ENCODE data around the gene IGLL5. TPM values are rescaled to one million over a fixed set of nuclear protein-coding genes. Genes with fewer than 3 reads are reported as not detected.
"Not testable (repeated sequence)": the region's sequence is repeated elsewhere in the genome, so short reads cannot be mapped to it uniquely, and the experiment has no call there.

The IGLL5 gene
- total and polyA plus RNA-seq, 5 donors: 0.65 to 0.97 TPM; not detected in 3

- ATAC-seq (no peak), DNase-seq (no peak)
- intact Hi-C loops (cut with DNase I): no loop called here
- H3K4me1 ChIP-seq (ENCODE audit: control insufficient read depth, insufficient read depth, low read length): no peaks in the 10 kb centered on the region
- H3K9me3 ChIP-seq (ENCODE audit: control insufficient read depth, low read length): no peaks in the 10 kb centered on the region
- H3K27ac ChIP-seq (ENCODE audit: low read length): no peak overlapping the region
- WGBS: 91% methylated on average over 4 of the region's 4 CpGs
- H3K4me3 ChIP-seq (ENCODE audit: low read length): no peak overlapping the region
- no peaks in the 10 kb centered on the region for H3K27me3 ChIP-seq (ENCODE audit: control insufficient read depth, insufficient read depth)
Observed at GRCh38 chr22:22917377-22917776, 29.8 kb downstream of the IGLL5 start.

- no peaks in the 10 kb centered on the region for H3K27me3 ChIP-seq (ENCODE audit: control insufficient read depth, insufficient read depth)
- DNase-seq (peak in 1 of 3 donors; percentile 38), ATAC-seq (no peak)
- no peaks in the 10 kb centered on the region for H3K4me1 ChIP-seq (ENCODE audit: control insufficient read depth, insufficient read depth, low read length)
- H3K4me3 ChIP-seq (ENCODE audit: low read length): no peak overlapping the region
- intact Hi-C loops (cut with DNase I): no loop called here
- H3K27ac ChIP-seq (ENCODE audit: low read length): no peak overlapping the region
- WGBS: 77% methylated on average over 7 of the region's 7 CpGs
- H3K9me3 ChIP-seq (ENCODE audit: control insufficient read depth, low read length): no peaks in the 10 kb centered on the region
Observed at GRCh38 chr22:22918297-22918965, 30.8 kb downstream of the IGLL5 start.

DNA sequence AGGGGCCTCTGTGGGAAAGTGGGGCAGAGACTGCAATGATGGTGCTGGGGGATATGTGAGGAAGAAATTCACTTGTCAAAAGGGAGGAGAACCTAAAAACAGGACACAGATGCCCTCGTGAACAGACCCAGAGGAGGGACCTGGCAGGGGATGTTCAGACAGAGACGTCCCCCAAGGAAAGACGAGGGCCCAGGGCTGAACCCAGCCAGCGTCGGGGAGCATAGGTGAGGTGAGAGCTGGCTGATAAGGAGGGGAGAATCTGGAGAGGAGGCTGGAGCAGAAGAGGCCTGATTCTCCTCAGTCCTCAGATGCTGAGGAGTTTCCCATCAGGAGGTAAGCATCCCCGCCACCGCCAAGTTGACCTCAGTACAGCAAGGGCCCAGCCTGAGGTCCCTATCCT is 31.4 kb downstream of the IGLL5 start:
- ATAC-seq: no peak

GRCh38 chr22:22920104-22920654 is 32.6 kb downstream of the IGLL5 start:
- no peak for ATAC-seq
- DNase-seq: peak in 1 of 3 donors; percentile 17

More for the DNA sequence above, 31.4 kb downstream of the IGLL5 start:
- Histone ChIP-seq H3K9me3 (ENCODE audit: control insufficient read depth, low read length) (no peaks in the 10 kb centered on the region), H3K27ac (ENCODE audit: low read length) (no peak overlapping the region), H3K4me3 (ENCODE audit: low read length) (no peak overlapping the region), H3K27me3 (ENCODE audit: control insufficient read depth, insufficient read depth) (no peaks in the 10 kb centered on the region), H3K4me1 (ENCODE audit: control insufficient read depth, insufficient read depth, low read length) (no peaks in the 10 kb centered on the region)
- peak in 1 of 3 donors; percentile 9 for DNase-seq
- WGBS: 85% methylated on average over 7 of the region's 7 CpGs
- intact Hi-C loops (cut with DNase I): no loop called here

GRCh38 chr22:22920910-22921550 is 33.4 kb downstream of the IGLL5 start:
- no peak for ATAC-seq
- peak in 1 of 3 donors; percentile 24 for DNase-seq
- intact Hi-C loops (cut with DNase I): no loop called here
- Histone ChIP-seq H3K9me3 (ENCODE audit: control insufficient read depth, low read length) (no peaks in the 10 kb centered on the region), H3K27me3 (ENCODE audit: control insufficient read depth, insufficient read depth) (no peaks in the 10 kb centered on the region), H3K4me3 (ENCODE audit: low read length) (no peak overlapping the region), H3K27ac (ENCODE audit: low read length) (no peak overlapping the region), H3K4me1 (ENCODE audit: control insufficient read depth, insufficient read depth, low read length) (no peaks in the 10 kb centered on the region)
- WGBS: 80% methylated on average over 13 of the region's 13 CpGs

More at GRCh38 chr22:22920104-22920654, 32.6 kb downstream of the IGLL5 start:
- intact Hi-C loops (cut with DNase I): no loop called here
- H3K9me3 ChIP-seq (ENCODE audit: control insufficient read depth, low read length): no peaks in the 10 kb centered on the region
- no peaks in the 10 kb centered on the region for H3K4me1 ChIP-seq (ENCODE audit: control insufficient read depth, insufficient read depth, low read length)
- WGBS: 93% methylated on average over 7 of the region's 7 CpGs
- H3K27me3 ChIP-seq (ENCODE audit: control insufficient read depth, insufficient read depth): no peaks in the 10 kb centered on the region
- no peak overlapping the region for H3K27ac ChIP-seq (ENCODE audit: low read length)
- no peak overlapping the region for H3K4me3 ChIP-seq (ENCODE audit: low read length)

DNA sequence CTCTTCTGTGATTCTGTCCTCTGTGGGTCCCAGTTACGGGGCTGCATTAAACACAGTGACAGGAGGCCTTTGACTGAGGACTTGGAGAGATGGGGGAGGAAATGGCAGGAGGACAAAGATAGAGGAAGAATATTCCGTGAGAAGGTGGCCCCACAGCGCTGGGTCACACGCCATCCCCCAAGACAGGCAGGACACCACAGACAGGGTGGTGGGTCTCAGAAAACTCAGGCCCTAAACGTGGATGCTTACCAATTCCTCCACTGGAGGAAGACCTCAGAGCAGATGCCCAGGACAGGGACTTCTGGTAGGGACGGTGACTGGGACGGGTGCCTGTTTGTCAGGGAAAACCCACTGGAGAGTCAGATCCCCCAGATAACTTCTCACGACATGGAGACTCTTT is 34.0 kb downstream of the IGLL5 start:
- Histone ChIP-seq H3K4me3 (ENCODE audit: low read length) (no peak overlapping the region), H3K4me1 (ENCODE audit: control insufficient read depth, insufficient read depth, low read length) (no peaks in the 10 kb centered on the region), H3K27ac (ENCODE audit: low read length) (no peak overlapping the region), H3K9me3 (ENCODE audit: control insufficient read depth, low read length) (no peaks in the 10 kb centered on the region), H3K27me3 (ENCODE audit: control insufficient read depth, insufficient read depth) (no peaks in the 10 kb centered on the region)
- no peak for ATAC-seq
- WGBS: 70% methylated on average over 8 of the region's 8 CpGs
- intact Hi-C loops (cut with DNase I): no loop called here
- peak in 1 of 3 donors; percentile 6 for DNase-seq

DNA sequence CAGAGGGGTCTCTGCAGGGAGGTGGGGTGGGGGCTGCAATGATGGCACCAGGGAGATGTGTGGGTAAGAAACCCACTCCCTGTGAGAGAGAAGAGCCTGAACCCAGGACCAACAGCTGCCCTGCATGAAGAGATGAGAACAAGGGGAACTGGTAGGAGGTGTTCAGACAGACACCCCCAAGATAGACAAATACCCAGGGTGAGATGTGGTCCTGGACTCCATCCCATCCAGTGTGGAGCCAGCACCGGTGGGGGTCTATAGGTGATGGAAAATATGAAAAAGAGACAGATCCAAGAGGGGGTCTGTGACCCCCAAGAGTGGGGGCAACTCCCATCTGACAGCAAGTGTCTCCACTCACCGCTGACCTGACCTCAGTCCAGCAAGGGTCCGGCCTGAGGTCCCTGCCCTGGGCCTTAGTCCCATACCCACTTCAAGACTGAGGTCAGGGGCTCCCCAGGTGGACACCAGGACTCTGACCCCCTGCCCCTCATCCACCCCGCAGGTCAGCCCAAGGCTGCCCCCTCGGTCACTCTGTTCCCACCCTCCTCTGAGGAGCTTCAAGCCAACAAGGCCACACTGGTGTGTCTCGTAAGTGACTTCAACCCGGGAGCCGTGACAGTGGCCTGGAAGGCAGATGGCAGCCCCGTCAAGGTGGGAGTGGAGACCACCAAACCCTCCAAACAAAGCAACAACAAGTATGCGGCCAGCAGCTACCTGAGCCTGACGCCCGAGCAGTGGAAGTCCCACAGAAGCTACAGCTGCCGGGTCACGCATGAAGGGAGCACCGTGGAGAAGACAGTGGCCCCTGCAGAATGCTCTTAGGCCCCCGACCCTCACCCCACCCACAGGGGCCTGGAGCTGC is 34.7 kb downstream of the IGLL5 start:
- intact Hi-C loops (cut with DNase I); H3K27ac ChIP-seq (ENCODE audit: low read length); H3K9me3 ChIP-seq (ENCODE audit: control insufficient read depth, low read length); H3K4me1 ChIP-seq (ENCODE audit: control insufficient read depth, insufficient read depth, low read length); H3K27me3 ChIP-seq (ENCODE audit: control insufficient read depth, insufficient read depth); H3K4me3 ChIP-seq (ENCODE audit: low read length); ATAC-seq: not testable (repeated sequence)
- peak in 1 of 3 donors; percentile 31 for DNase-seq
- 86% methylated on average over 15 of the region's 16 CpGs for WGBS

DNA sequence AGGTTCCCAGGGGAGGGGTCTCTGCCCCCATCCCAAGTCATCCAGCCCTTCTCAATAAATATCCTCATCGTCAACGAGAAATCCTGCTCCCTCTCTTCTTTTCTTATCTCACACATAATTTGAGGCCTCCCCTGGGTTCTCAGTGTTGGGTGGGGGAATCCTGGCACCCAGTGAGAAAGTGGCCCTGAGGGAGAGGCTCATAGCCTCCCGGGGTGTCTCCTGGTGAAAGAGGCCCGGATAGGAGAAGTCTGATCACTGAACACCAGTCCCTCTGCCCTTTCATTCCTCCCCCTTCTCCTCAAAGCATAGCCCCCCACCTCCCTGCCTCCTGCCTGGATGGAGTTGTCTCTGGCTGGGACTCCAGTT is 35.3 kb downstream of the IGLL5 start:
- H3K27me3 ChIP-seq (ENCODE audit: control insufficient read depth, insufficient read depth): no peaks in the 10 kb centered on the region
- no peak overlapping the region for H3K27ac ChIP-seq (ENCODE audit: low read length)
- no peak overlapping the region for H3K4me3 ChIP-seq (ENCODE audit: low read length)
- no peaks in the 10 kb centered on the region for H3K9me3 ChIP-seq (ENCODE audit: control insufficient read depth, low read length)
- DNase-seq (no peak), ATAC-seq (no peak)
- no peaks in the 10 kb centered on the region for H3K4me1 ChIP-seq (ENCODE audit: control insufficient read depth, insufficient read depth, low read length)
- WGBS: 79% methylated on average over 4 of the region's 4 CpGs
- intact Hi-C loops (cut with DNase I): no loop called here

GRCh38 chr22:22923379-22923778 is 35.8 kb downstream of the IGLL5 start:
- Histone ChIP-seq H3K27ac (ENCODE audit: low read length) (no peak overlapping the region), H3K4me3 (ENCODE audit: low read length) (no peak overlapping the region), H3K9me3 (ENCODE audit: control insufficient read depth, low read length) (no peaks in the 10 kb centered on the region), H3K4me1 (ENCODE audit: control insufficient read depth, insufficient read depth, low read length) (no peaks in the 10 kb centered on the region), H3K27me3 (ENCODE audit: control insufficient read depth, insufficient read depth) (no peaks in the 10 kb centered on the region)
- intact Hi-C loops (cut with DNase I): no loop called here
- ATAC-seq (no peak), DNase-seq (peak in 1 of 3 donors; percentile 3)
- WGBS: 94% methylated on average over 4 of the region's 4 CpGs

- DNase-seq (peak in 1 of 3 donors; percentile 24), ATAC-seq (no peak)
- no peak overlapping the region for H3K4me3 ChIP-seq (ENCODE audit: low read length)
- no peaks in the 10 kb centered on the region for H3K9me3 ChIP-seq (ENCODE audit: control insufficient read depth, low read length)
- 64% methylated on average over 4 of the region's 4 CpGs for WGBS
- intact Hi-C loops (cut with DNase I): no loop called here
- H3K27me3 ChIP-seq (ENCODE audit: control insufficient read depth, insufficient read depth): no peaks in the 10 kb centered on the region
- H3K27ac ChIP-seq (ENCODE audit: low read length): no peak overlapping the region
- H3K4me1 ChIP-seq (ENCODE audit: control insufficient read depth, insufficient read depth, low read length): no peaks in the 10 kb centered on the region
Observed at GRCh38 chr22:22923930-22924329, 36.3 kb downstream of the IGLL5 start.
